GM23248 (cell line): ENCODE data around the gene KIF1B. TPM values are rescaled to one million over a fixed set of nuclear protein-coding genes. Genes with fewer than 3 reads are reported as not detected.

Experiments used
- DNase-seq: peaks from one replicate; pipeline ENCODE4 v3.0.0-alpha.2; 2015
- H2AFZ ChIP-seq: fragments of 200-600 bp; sonication (generic); 2 replicates; pipeline ENCODE4 v1.6.1; 2016; ENCODE audit warnings: antibody characterized with exemption
- H3F3A ChIP-seq: fragments of 200-600 bp; sonication (generic); 2 replicates; pipeline ENCODE4 v1.6.1; 2016; ENCODE audit warnings: mild to moderate bottlenecking, antibody characterized with exemption, mixed run types; ENCODE audit not compliant: insufficient read depth
- H3K27ac ChIP-seq: fragments of 200-600 bp; sonication (generic); 2 replicates; pipeline ENCODE4 v1.5.1; 2016; ENCODE audit warnings: mild to moderate bottlenecking
- H3K27me3 ChIP-seq: fragments of 200-600 bp; sonication (generic); replicated peaks from 2 replicates; pipeline ENCODE4 v1.6.1; 2016; ENCODE audit warnings: mild to moderate bottlenecking; ENCODE audit not compliant: insufficient read depth
- H3K36me3 ChIP-seq: fragments of 200-600 bp; sonication (generic); 2 replicates; pipeline ENCODE4 v1.6.1; 2016; ENCODE audit warnings: low read depth, mild to moderate bottlenecking
- H3K4me1 ChIP-seq: fragments of 200-600 bp; sonication (generic); 2 replicates; pipeline ENCODE4 v1.6.1; 2016; ENCODE audit warnings: mild to moderate bottlenecking; ENCODE audit not compliant: insufficient read depth
- H3K4me2 ChIP-seq: fragments of 200-600 bp; sonication (generic); one replicate; pipeline ENCODE4 v1.6.1; 2016; ENCODE audit warnings: mild to moderate bottlenecking; ENCODE audit not compliant: unreplicated experiment
- H3K4me3 ChIP-seq: fragments of 200-600 bp; sonication (generic); 2 replicates; pipeline ENCODE4 v1.5.1; 2016; ENCODE audit warnings: mild to moderate bottlenecking
- H3K79me2 ChIP-seq: fragments of 200-600 bp; sonication (generic); 2 replicates; pipeline ENCODE4 v1.6.1; 2016; ENCODE audit warnings: mild to moderate bottlenecking; ENCODE audit not compliant: insufficient read depth
- H3K9ac ChIP-seq: fragments of 200-600 bp; sonication (generic); 2 replicates; pipeline ENCODE4 v1.6.1; 2016; ENCODE audit warnings: mild to moderate bottlenecking
- H3K9me2 ChIP-seq: fragments of 200-600 bp; sonication (generic); 2 replicates; pipeline ENCODE4 v1.6.1; 2016; ENCODE audit warnings: mixed run types, mild to moderate bottlenecking, moderate library complexity; ENCODE audit not compliant: insufficient read depth
- H3K9me3 ChIP-seq: fragments of 200-600 bp; sonication (generic); one replicate; pipeline ENCODE4 v1.6.1; 2017; ENCODE audit warnings: low read depth
- H4K20me1 ChIP-seq: fragments of 200-600 bp; sonication (generic); 2 replicates; pipeline ENCODE4 v1.6.0; 2016; ENCODE audit not compliant: insufficient read depth
- EZH2 ChIP-seq: fragments of 200-600 bp; sonication (generic); IDR thresholded peaks from 2 replicates; pipeline ENCODE4 v1.6.1; 2018; ENCODE audit warnings: antibody characterized with exemption, mild to moderate bottlenecking; ENCODE audit not compliant: insufficient read depth, poor library complexity, severe bottlenecking
- EZH2phosphoT487 ChIP-seq: fragments of 200-600 bp; sonication (generic); IDR thresholded peaks from 2 replicates; pipeline ENCODE4 v1.6.1; 2018; ENCODE audit warnings: antibody characterized with exemption, moderate library complexity, mild to moderate bottlenecking, low read depth; ENCODE audit not compliant: insufficient read depth
- WGBS, 2 experiments: methylation state at CpG; one replicate each; pipeline ENCODE4 v1.1.6; 2015 to 2017; ENCODE audit warnings: low lambda C conversion rate in 2 of 2, low coverage in 1 of 2; ENCODE audit errors: missing lambda C conversion rate in 2 of 2; 5-methylcytosine and 5-hydroxymethylcytosine counted together
- in situ Hi-C: fragments of 300-500 bp; cut with MboI; formaldehyde crosslinking; loops from 2 replicates; pipeline ENCODE4 v1.15.0; 2020
- polyA plus RNA-seq: library from polyadenylated mRNA; unstranded; fragments of >200 nt; fragmentation: Nextera tagmentation; extraction: Ambion mirVana; gene quantifications from 2 replicates; pipeline ENCODE4 v1.2.1, GENCODE V29; 2016
- total RNA-seq: library from RNA; depleted of rRNA; stranded (reverse); fragments of >200 nt; shearing (Covaris generic); gene quantifications from 2 replicates; pipeline ENCODE4 v1.2.3, GENCODE V29; 2014

KIF1B gene
- total and polyA plus RNA-seq, 2 experiments from 2014 or later, result 14.8 to 24.8 TPM

DNA sequence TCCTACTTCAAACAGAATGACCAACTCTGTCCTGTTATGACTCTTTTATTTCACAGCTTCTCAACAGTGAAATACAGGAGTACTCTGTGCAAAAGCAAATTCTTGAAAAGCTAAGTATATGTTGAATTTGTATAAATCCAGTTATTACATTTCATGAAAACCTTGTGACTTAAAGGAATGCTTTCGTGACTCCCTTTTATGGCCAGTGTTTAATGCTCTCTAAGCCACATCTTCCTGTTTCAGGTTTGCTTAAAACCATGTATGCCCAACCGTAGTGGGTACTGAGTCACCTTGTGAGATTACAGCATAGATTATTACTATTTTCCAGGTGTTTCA lies 40.2 kb upstream of the KIF1B start:
- Histone ChIP-seq H4K20me1 (no peaks in the 10 kb centered on the region), H3K9ac (no peak overlapping the region), H3K4me1 (peaks cover 12% of the 10 kb centered on the region), H3F3A (peaks cover 5% of the 10 kb centered on the region; the same call in 1 of the 2 replicates), H3K9me3 (no peaks in the 10 kb centered on the region), H3K27me3 (no peaks in the 10 kb centered on the region), H3K36me3 (peaks cover 14% of the 10 kb centered on the region; the same call in 1 of the 2 replicates), H3K9me2 (no peaks in the 10 kb centered on the region), H3K4me3 (no peak overlapping the region), H3K79me2 (no peaks in the 10 kb centered on the region), H3K27ac (no peak overlapping the region), H2AFZ (no peak overlapping the region), H3K4me2 (no peak overlapping the region)
- in situ Hi-C loops, result no loop called here
- 77% methylated on average over 2 of the region's 2 CpGs for WGBS, 2 experiments
- TF ChIP-seq EZH2phosphoT487 (no peak), EZH2 (no peak)
- no peak for DNase-seq

DNA sequence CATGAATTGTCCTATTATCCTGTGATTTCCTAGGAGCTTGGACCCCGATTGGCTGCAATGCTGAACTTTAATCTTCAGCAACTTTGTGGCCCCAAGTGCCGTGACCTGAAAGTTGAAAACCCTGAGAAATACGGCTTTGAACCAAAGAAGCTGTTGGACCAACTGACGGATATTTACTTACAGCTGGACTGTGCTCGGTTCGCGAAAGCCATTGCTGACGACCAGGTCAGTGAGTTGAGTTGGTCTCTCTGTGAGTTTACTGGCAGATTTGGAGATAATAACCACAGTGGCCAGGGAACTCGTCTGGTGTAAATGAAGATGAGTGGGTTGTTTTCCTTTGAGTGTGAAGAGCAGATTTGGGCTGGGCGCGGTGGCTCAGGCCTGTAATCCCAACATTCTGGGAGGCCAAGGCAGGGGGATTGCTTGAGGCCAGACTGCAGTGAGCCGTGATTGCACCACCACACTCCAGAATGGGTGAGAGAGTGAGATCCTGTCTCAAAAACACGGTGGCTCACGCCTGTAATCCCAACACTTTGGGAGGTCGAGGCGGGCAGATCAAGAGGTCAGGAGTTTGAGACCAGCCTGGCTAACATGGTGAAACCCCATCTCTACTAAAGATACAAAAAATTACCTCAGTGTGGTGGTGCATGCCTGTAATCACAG lies 39.1 kb upstream of the KIF1B start:
- 94 to 95% methylated on average over 16 of the region's 16 CpGs for WGBS, 2 experiments
- Histone ChIP-seq H3K27ac (no peak overlapping the region), H2AFZ (no peak overlapping the region), H3K4me3 (no peak overlapping the region), H3K9ac (no peak overlapping the region), H3K36me3 (peaks cover 18% of the 10 kb centered on the region; the same call in 1 of the 2 replicates), H3K9me3 (no peaks in the 10 kb centered on the region), H3K4me2 (no peak overlapping the region), H3K4me1 (peaks cover 12% of the 10 kb centered on the region), H3K9me2 (no peaks in the 10 kb centered on the region), H3F3A (peaks cover 5% of the 10 kb centered on the region; the same call in 1 of the 2 replicates), H3K27me3 (no peaks in the 10 kb centered on the region), H4K20me1 (no peaks in the 10 kb centered on the region), H3K79me2 (no peaks in the 10 kb centered on the region)
- TF ChIP-seq EZH2 (no peak), EZH2phosphoT487 (no peak)
- in situ Hi-C loops, result no loop called here
- no peak for DNase-seq

DNA sequence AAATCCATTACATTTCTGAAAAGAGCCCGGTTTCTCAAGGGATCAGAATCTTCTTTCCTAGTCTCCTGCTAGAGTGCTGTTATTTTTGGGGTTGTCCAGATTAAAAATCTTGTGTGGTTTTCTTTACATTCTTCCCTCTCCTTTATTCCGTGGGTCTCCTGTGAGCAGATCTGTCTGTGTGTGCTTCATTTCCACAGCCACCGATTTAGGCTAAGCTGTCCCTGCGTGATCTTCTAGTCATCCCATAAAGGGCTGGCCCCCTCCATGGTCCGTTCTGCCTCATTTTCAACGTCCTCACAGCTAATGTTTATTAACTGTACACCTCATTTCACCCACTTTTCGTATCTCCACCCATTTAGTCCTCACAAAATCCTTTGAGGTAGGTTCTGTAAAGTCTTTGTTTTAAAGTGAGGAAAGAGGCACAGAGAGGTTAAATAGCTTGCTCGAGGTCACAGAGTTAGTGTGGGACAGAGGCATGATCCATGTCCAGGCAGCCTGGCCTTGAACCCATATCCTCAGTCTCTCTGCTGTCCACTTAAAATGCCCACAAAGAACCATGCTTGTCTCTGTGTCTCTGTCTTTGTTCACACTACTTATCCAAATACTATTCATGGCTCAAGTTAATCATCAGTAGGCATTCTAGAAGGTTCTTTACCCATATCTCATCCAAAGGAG lies 38.2 kb upstream of the KIF1B start:
- Histone ChIP-seq H2AFZ (no peak overlapping the region), H4K20me1 (no peaks in the 10 kb centered on the region), H3K9me2 (no peaks in the 10 kb centered on the region), H3K4me2 (no peak overlapping the region), H3F3A (peaks cover 5% of the 10 kb centered on the region; the same call in 1 of the 2 replicates), H3K27me3 (no peaks in the 10 kb centered on the region), H3K4me1 (peaks cover 12% of the 10 kb centered on the region), H3K36me3 (peaks cover 17% of the 10 kb centered on the region; the same call in 1 of the 2 replicates), H3K79me2 (no peaks in the 10 kb centered on the region), H3K9ac (no peak overlapping the region), H3K4me3 (no peak overlapping the region), H3K27ac (no peak overlapping the region), H3K9me3 (no peaks in the 10 kb centered on the region)
- no peak for TF ChIP-seq EZH2phosphoT487
- no peak for TF ChIP-seq EZH2
- DNase-seq, result no peak
- 84 to 89% methylated on average over 8 of the region's 8 CpGs for WGBS, 2 experiments
- in situ Hi-C loops, result no loop called here

DNA sequence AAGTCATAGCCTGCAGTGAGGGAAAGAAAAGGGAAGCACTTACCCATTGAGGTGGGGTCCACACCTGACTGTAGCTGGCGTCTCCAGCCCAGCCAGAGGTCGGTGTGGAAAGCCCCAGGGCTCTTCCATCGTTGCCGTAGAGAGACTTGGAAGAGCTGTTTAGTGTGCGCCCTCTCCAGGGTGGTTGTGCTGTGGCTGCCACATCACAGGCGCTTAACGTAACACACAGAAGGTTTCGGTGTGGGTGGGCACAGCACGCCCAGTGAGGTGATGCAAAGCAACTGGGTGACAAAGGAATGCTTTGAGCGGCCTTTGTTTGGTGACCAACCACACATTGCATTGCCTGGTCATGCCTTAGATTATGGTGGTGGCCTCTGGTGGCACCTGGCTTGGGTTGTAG lies 36.8 kb upstream of the KIF1B start:
- Histone ChIP-seq H3K4me2 (no peak overlapping the region), H3K9ac (no peak overlapping the region), H3K27me3 (no peaks in the 10 kb centered on the region), H3K79me2 (no peaks in the 10 kb centered on the region), H3K9me3 (no peaks in the 10 kb centered on the region), H3K36me3 (peaks cover 17% of the 10 kb centered on the region; the same call in 1 of the 2 replicates), H2AFZ (no peak overlapping the region), H3K9me2 (no peaks in the 10 kb centered on the region), H3K4me1 (peaks cover under 1% of the 10 kb centered on the region; the same call in 1 of the 2 replicates), H4K20me1 (no peaks in the 10 kb centered on the region), H3K27ac (no peak overlapping the region), H3F3A (no peaks in the 10 kb centered on the region; the same call in 1 of the 2 replicates), H3K4me3 (no peak overlapping the region)
- 96 to 97% methylated on average over 10 of the region's 10 CpGs for WGBS, 2 experiments
- in situ Hi-C loops, result no loop called here
- TF ChIP-seq EZH2 (no peak), EZH2phosphoT487 (no peak)
- DNase-seq, result no peak
